IMR-90 (cell line): ENCODE results near the gene PPP1R27. TPM values are rescaled to one million over a fixed set of nuclear protein-coding genes. Genes with fewer than 3 reads are reported as not detected.

ENCODE experiments used
- ATAC-seq: fragments of 200-7000 bp; cut with Tn5 transposase; 2 replicates; pipeline ENCODE4 v1.9.1; 2020; ENCODE audit warnings: low read depth, mild to moderate bottlenecking, moderate library complexity
- BruUV-seq: library from RNA; stranded (reverse); fragments of 400-500 nt; replicated peaks from 2 replicates; lab custom pipeline; 2021; lab: Mats Ljungman, UMichigan
- CTCF ChIA-PET: fragments of 300-600 bp; formaldehyde crosslinking; extraction: SDS; loops from one replicate; lab custom pipeline; 2021; ENCODE audit warnings: antibody characterized with exemption; lab: Yijun Ruan, JAX
- POLR2A ChIA-PET: fragments of 300-600 bp; sonication (Branson Sonifier 250); formaldehyde crosslinking; loops from one replicate; lab custom pipeline; 2022; ENCODE audit warnings: antibody characterized with exemption; ENCODE audit not compliant: unreplicated experiment; lab: Charles Lee
- DNase-seq: peaks from one replicate; pipeline ENCODE4 v3.0.0; 2013
- H2AFZ ChIP-seq: replicated peaks from 2 replicates; pipeline ENCODE3; 2013; ENCODE audit warnings: low read length, mild to moderate bottlenecking; ENCODE audit not compliant: poor library complexity
- H2AK5ac ChIP-seq: 2 replicates; pipeline ENCODE4 v1.6.1; 2013; ENCODE audit warnings: low read depth, low read length, inconsistent platforms
- H2AK9ac ChIP-seq: replicated peaks from 2 replicates; pipeline ENCODE3; 2013; ENCODE audit warnings: mild to moderate bottlenecking, low read depth, low read length, moderate library complexity; ENCODE audit not compliant: poor library complexity
- H2BK120ac ChIP-seq: 2 replicates; pipeline ENCODE4 v1.6.1; 2013; ENCODE audit warnings: low read depth, low read length, inconsistent platforms
- H2BK15ac ChIP-seq: 3 replicates; pipeline ENCODE4 v1.6.1; 2013; ENCODE audit warnings: low read depth, low read length, inconsistent platforms
- H2BK20ac ChIP-seq: 2 replicates; pipeline ENCODE4 v1.6.1; 2013; ENCODE audit warnings: low read depth, mild to moderate bottlenecking, inconsistent platforms, low read length, moderate library complexity
- H2BK5ac ChIP-seq: 2 replicates; pipeline ENCODE4 v1.6.1; 2013; ENCODE audit warnings: mild to moderate bottlenecking, low read depth, low read length, inconsistent platforms; ENCODE audit not compliant: poor library complexity, severe bottlenecking
- H3K14ac ChIP-seq: replicated peaks from 2 replicates; pipeline ENCODE4 v1.6.1; 2013; ENCODE audit warnings: low read depth, low read length, inconsistent platforms
- H3K18ac ChIP-seq: 2 replicates; pipeline ENCODE4 v1.6.1; 2013; ENCODE audit warnings: low read depth, low read length, control low read depth
- H3K23ac ChIP-seq: 2 replicates; pipeline ENCODE4 v1.6.1; 2013; ENCODE audit warnings: low read depth, low read length, inconsistent platforms
- H3K27ac ChIP-seq: 2 replicates; pipeline ENCODE4 v1.5.1; 2013; ENCODE audit warnings: mild to moderate bottlenecking, control low read depth, low read length; ENCODE audit not compliant: insufficient read depth
- H3K27me3 ChIP-seq: 2 replicates; pipeline ENCODE4 v1.6.1; 2013; ENCODE audit warnings: low read length; ENCODE audit not compliant: control insufficient read depth, insufficient read depth
- H3K36me3 ChIP-seq: 2 replicates; pipeline ENCODE4 v1.6.1; 2013; ENCODE audit warnings: low read length, mixed read lengths; ENCODE audit not compliant: control insufficient read depth, insufficient read depth
- H3K4ac ChIP-seq: 2 replicates; pipeline ENCODE4 v1.6.1; 2013; ENCODE audit warnings: low read depth, low read length, inconsistent platforms
- H3K4me1 ChIP-seq: 2 replicates; pipeline ENCODE4 v1.6.1; 2013; ENCODE audit warnings: low read length, mixed read lengths; ENCODE audit not compliant: control insufficient read depth, insufficient read depth
- H3K4me2 ChIP-seq: 2 replicates; pipeline ENCODE4 v1.6.1; 2013; ENCODE audit warnings: low read depth, mild to moderate bottlenecking, control low read depth, low read length, moderate library complexity
- H3K4me3 ChIP-seq: 2 replicates; pipeline ENCODE4 v1.5.1; 2013; ENCODE audit warnings: low read depth, mild to moderate bottlenecking, control low read depth, low read length, moderate library complexity; ENCODE audit not compliant: insufficient read depth
- H3K56ac ChIP-seq: 2 replicates; pipeline ENCODE4 v1.6.1; 2013; ENCODE audit warnings: low read length, inconsistent platforms; ENCODE audit not compliant: insufficient read depth; ENCODE audit errors: extremely low read depth
- H3K79me1 ChIP-seq, 2 experiments: 2 replicates each; pipeline ENCODE4 v1.6.1; 2013; ENCODE audit warnings: low read length in 2 of 2, inconsistent platforms in 1 of 2, low read depth in 1 of 2
- H3K9ac ChIP-seq: 2 replicates; pipeline ENCODE4 v1.6.1; 2013; ENCODE audit warnings: low read depth, low read length, control low read depth
- H3K9me1 ChIP-seq: 2 replicates; pipeline ENCODE4 v1.6.1; 2013; ENCODE audit warnings: low read length, inconsistent platforms; ENCODE audit not compliant: insufficient read depth
- H3K9me3 ChIP-seq: 2 replicates; pipeline ENCODE4 v1.6.1; 2013; ENCODE audit warnings: low read length; ENCODE audit not compliant: control insufficient read depth, insufficient read depth
- H4K20me1 ChIP-seq: 2 replicates; pipeline ENCODE4 v1.6.1; 2013; ENCODE audit warnings: low read length, inconsistent platforms; ENCODE audit not compliant: insufficient read depth
- H4K5ac ChIP-seq: 2 replicates; pipeline ENCODE4 v1.6.1; 2013; ENCODE audit warnings: mild to moderate bottlenecking, low read depth, low read length, control low read depth
- H4K8ac ChIP-seq, 2 experiments: 2 replicates each; pipeline ENCODE4 v1.6.1; 2013; ENCODE audit warnings: low read depth in 2 of 2, low read length in 2 of 2, control low read depth in 1 of 2, inconsistent platforms in 1 of 2
- H4K91ac ChIP-seq: 2 replicates; pipeline ENCODE4 v1.6.1; 2013; ENCODE audit warnings: low read depth, low read length, inconsistent platforms; ENCODE audit not compliant: insufficient read depth
- CEBPB ChIP-seq: IDR thresholded peaks from 2 replicates; pipeline ENCODE4 v1.6.1; 2012; ENCODE audit warnings: low read depth, low read length, improper control_type of control experiment
- CHD1 ChIP-seq: IDR thresholded peaks from 2 replicates; pipeline ENCODE4 v1.6.1; 2012; ENCODE audit warnings: low read depth, low read length, improper control_type of control experiment
- MAZ ChIP-seq: IDR thresholded peaks from 2 replicates; pipeline ENCODE4 v1.6.1; 2012; ENCODE audit warnings: low read depth, mild to moderate bottlenecking, low read length, improper control_type of control experiment, moderate library complexity, borderline replicate concordance
- MXI1 ChIP-seq: IDR thresholded peaks from 2 replicates; pipeline ENCODE4 v1.6.1; 2012; ENCODE audit warnings: low read depth, mild to moderate bottlenecking, low read length, moderate library complexity, borderline replicate concordance
- WGBS, 2 experiments: methylation state at CpG; one replicate each; pipeline versions ENCODE4 v1.1.5 to v1.1.7; 2013; ENCODE audit warnings: missing lambda C conversion rate in 2 of 2; ENCODE audit not compliant: insufficient read length in 1 of 2; ENCODE audit errors: extremely low coverage in 2 of 2; 5-methylcytosine and 5-hydroxymethylcytosine counted together
- dilution Hi-C: fragments of 300-500 bp; cut with HindIII; formaldehyde crosslinking; loops from one replicate; pipeline ENCODE4 v1.14.3; 2018; ENCODE audit warnings: low sequenced_read_pairs; ENCODE audit not compliant: unreplicated experiment
- in situ Hi-C: fragments of 300-500 bp; cut with MboI; formaldehyde crosslinking; loops from 3 replicates; pipeline ENCODE4 v1.14.3; 2019; ENCODE audit warnings: low sequenced_read_pairs, inconsistent platforms, mixed read lengths
- intact Hi-C: fragments of 100-400 bp; cut with micrococcal nuclease; formaldehyde crosslinking; loops from 2 replicates; pipeline ENCODE4 v1.10.0; 2022
- polyA plus RNA-seq, 3 experiments: library from polyadenylated mRNA; depleted of rRNA; stranded (reverse); fragments of >200 nt; gene quantifications; 2 replicates each; pipeline ENCODE4 v1.2.3, GENCODE V29; 2012; ENCODE audit warnings: low replicate concordance in 1 of 3
- total RNA-seq: library from RNA; depleted of rRNA; stranded (reverse); fragments of >200 nt; gene quantifications from 2 replicates; pipeline ENCODE4 v1.2.3, GENCODE V29; 2012
- TF ChIP-seq, protein P1 (sequence below): fragments of 150-350 bp; IDR thresholded peaks from 2 replicates; pipeline ENCODE4 v1.6.1; 2016; ENCODE audit warnings: low read depth, mild to moderate bottlenecking, low read length, moderate library complexity, borderline replicate concordance

Gene PPP1R27
- total and polyA plus RNA-seq, 2 of the 4 experiments (the other 2 are of a cell fraction), result 0.21 TPM; not detected in 1

DNA sequence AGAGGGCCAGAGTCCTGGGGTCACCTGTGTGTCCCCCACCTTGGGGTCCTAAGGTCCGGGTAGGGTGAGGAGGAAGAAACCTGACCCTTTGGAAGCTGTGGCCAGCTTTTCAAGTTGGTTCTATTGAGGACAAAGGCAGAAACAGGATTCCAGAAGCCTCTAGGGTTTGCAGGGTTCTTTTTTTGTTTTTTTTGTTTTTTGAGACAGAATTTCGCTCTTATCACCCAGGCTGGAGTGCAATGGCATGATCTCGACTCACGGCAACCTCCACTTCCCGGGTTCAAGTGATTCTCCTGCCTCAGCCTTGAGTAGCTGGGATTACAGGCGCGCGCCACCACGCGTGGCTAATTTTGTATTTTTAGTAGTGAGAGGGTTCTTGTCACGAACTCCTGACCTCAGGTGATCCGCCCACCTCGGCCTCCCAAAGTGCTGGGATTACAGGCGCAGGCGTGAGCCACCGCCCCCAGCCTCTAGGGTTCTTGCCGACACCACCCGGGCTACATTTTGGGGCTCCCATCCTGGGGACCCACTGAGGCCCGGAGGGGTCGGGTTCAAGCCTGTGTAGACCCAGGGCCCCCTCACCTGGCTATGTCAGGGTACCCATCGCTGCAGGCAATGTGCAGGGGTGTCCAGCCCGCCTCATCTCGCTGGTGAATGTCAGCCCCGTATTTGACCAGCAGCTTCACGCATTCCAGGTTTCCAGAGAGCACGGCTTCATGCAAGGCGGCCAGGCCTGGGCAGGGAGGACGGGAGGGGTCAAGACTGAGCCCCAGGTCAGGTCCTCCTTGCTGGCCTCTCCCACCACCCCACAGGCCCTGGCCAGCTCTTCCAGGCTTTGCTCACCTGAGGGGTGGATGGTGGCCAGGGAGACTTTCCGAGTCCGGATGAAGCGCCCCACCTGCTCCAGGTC is 674 bp downstream of the PPP1R27 start:
- H3K9me3 ChIP-seq, result no peaks in the 10 kb centered on the region
- 90% methylated on average over 18 of the region's 31 CpGs; no CpG with 5 or more reads in 1 of the 2 experiments for WGBS, 2 experiments
- H2AFZ ChIP-seq, result peak overlapping the region; percentile 93
- H3K14ac ChIP-seq, result peak overlapping the region; percentile 100
- H4K5ac ChIP-seq, result peak overlapping the region; percentile 97
- peak overlapping the region; percentile 95; the same call in 1 of the 2 replicates for H3K23ac ChIP-seq
- no TSS peak for BruUV-seq
- dilution Hi-C loops (no loop called here), intact Hi-C loops (no loop called here), in situ Hi-C loops (no loop called here)
- H4K8ac ChIP-seq, result peak overlapping the region; percentile 98 to 100
- H2AK9ac ChIP-seq, result peak overlapping the region; percentile 100
- peaks cover 15% of the 10 kb centered on the region for H3K4me1 ChIP-seq
- TF ChIP-seq MXI1 (no peak), CEBPB (no peak), MAZ (no peak), CHD1 (no peak)
- TF ChIP-seq, protein P1, sequence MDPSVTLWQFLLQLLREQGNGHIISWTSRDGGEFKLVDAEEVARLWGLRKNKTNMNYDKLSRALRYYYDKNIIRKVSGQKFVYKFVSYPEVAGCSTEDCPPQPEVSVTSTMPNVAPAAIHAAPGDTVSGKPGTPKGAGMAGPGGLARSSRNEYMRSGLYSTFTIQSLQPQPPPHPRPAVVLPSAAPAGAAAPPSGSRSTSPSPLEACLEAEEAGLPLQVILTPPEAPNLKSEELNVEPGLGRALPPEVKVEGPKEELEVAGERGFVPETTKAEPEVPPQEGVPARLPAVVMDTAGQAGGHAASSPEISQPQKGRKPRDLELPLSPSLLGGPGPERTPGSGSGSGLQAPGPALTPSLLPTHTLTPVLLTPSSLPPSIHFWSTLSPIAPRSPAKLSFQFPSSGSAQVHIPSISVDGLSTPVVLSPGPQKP, result no peak
- peaks cover 31% of the 10 kb centered on the region for H3K9me1 ChIP-seq
- H4K91ac ChIP-seq, result peak overlapping the region; percentile 99
- CTCF ChIA-PET, result no interaction called here
- H2BK120ac ChIP-seq, result peak overlapping the region; percentile 65
- peak overlapping the region; percentile 100 for H3K4ac ChIP-seq
- peak overlapping the region; percentile 95 for H3K4me2 ChIP-seq
- H3K27me3 ChIP-seq, result no peaks in the 10 kb centered on the region
- H2BK20ac ChIP-seq, result no peak overlapping the region
- ATAC-seq, result no peak
- no peak for DNase-seq
- H2BK5ac ChIP-seq, result peak overlapping the region; percentile 98
- H3K27ac ChIP-seq, result peak overlapping the region; percentile 97
- peak overlapping the region; percentile 97 for H3K9ac ChIP-seq
- H3K79me1 ChIP-seq, result peaks cover 15 to 46% of the 10 kb centered on the region in 2 experiments
- H2AK5ac ChIP-seq, result peak overlapping the region; percentile 100
- POLR2A ChIA-PET, result no interaction called here
- H4K20me1 ChIP-seq, result peaks cover 20% of the 10 kb centered on the region
- 0 out of 3 replicates have a peak overlapping the region, but pooled peaks have one; percentile 34 for H2BK15ac ChIP-seq
- H3K4me3 ChIP-seq, result peak overlapping the region; percentile 87
- H3K36me3 ChIP-seq, result peaks cover 7% of the 10 kb centered on the region; the same call in 1 of the 2 replicates
- H3K56ac ChIP-seq, result no peak overlapping the region
- H3K18ac ChIP-seq, result peak overlapping the region; percentile 97; the same call in 1 of the 2 replicates
